GM12801 (cell line): Measurements from ENCODE around the gene CFAP92.

Experiments used
- TF ChIP-seq, protein P1 (sequence below): IDR thresholded peaks from one replicate; pipeline ENCODE4 v1.5.1; 2011; ENCODE audit warnings: control low read depth; ENCODE audit not compliant: insufficient read length; ENCODE audit errors: extremely low read depth

The CFAP92 gene, protein sequence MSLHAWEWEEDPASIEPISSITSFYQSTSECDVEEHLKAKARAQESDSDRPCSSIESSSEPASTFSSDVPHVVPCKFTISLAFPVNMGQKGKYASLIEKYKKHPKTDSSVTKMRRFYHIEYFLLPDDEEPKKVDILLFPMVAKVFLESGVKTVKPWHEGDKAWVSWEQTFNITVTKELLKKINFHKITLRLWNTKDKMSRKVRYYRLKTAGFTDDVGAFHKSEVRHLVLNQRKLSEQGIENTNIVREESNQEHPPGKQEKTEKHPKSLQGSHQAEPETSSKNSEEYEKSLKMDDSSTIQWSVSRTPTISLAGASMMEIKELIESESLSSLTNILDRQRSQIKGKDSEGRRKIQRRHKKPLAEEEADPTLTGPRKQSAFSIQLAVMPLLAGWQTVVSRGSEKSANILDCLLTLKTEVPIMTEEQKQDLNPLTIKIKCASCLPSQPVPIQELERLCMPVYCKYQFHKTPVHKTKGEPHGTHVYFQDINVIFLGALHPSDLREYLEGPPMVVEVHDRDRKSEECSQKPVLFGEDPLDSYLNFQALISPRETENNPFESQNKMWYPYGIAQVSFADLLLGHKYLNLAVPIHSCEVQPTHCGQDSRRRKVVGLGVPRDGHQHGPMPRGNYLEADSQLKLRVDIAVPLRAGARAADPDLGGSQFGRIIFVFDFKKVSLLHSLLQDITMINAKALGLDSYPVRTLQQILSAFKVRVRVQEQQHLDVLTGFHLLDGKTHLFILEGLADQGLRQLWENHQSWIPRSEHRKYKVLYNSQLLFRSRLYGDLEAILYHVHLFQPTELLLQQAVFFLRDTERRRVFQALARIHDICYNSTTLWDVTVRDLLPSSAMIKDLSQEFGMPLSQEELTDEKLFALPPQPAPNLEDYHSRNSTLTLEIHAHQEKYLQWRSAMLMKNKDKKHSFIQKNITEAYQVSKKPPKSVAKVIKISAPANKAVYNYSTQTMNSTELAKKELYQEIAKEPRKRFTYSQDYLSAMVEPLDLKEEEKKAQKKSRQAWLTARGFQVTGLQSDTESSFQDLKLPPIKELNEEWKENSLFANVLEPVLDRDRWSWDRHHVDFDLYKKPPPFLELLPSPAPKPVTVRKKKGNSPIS

DNA sequence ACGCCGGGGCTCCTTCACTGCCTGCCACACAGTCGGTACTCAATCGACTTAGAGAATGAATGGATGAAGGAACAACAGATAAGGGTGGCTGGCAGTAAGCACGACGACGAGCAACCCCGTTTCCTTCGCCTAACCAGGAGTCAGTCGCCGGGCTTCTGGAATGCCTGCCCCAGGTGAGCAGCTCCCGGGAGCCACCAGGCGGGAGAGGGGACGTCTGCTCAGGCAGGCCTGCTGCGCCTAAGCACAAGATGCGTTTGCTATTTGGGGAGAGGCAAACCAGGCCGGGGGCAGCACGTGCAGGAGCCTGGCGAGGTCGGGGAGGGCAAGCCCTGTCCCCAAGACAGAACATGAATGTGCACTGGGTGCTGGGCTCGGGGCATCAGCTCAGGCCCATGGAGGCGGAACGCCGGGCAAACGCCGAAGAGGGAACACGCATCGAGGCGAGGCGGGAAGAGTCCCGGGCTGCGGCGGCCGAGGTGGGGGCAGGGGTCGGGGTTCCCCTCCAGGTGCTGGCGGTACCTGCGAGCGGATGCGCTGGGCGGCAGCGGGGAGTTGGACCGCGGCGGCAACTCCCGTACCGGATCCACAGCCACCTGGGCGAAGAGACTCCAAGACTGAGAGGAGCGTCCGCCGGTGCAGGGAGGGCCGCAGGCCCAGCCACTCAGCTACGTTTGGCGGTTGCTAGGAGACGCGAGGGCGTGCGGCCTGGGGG lies at the start of gene CFAP92:
CFAP92 (minus strand) TSS at position 616 of the 712 bp plus-strand sequence. CDS start 772 bp downstream, outside the sequence.
- TF ChIP-seq, protein P1, sequence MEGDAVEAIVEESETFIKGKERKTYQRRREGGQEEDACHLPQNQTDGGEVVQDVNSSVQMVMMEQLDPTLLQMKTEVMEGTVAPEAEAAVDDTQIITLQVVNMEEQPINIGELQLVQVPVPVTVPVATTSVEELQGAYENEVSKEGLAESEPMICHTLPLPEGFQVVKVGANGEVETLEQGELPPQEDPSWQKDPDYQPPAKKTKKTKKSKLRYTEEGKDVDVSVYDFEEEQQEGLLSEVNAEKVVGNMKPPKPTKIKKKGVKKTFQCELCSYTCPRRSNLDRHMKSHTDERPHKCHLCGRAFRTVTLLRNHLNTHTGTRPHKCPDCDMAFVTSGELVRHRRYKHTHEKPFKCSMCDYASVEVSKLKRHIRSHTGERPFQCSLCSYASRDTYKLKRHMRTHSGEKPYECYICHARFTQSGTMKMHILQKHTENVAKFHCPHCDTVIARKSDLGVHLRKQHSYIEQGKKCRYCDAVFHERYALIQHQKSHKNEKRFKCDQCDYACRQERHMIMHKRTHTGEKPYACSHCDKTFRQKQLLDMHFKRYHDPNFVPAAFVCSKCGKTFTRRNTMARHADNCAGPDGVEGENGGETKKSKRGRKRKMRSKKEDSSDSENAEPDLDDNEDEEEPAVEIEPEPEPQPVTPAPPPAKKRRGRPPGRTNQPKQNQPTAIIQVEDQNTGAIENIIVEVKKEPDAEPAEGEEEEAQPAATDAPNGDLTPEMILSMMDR: no peak

DNA sequence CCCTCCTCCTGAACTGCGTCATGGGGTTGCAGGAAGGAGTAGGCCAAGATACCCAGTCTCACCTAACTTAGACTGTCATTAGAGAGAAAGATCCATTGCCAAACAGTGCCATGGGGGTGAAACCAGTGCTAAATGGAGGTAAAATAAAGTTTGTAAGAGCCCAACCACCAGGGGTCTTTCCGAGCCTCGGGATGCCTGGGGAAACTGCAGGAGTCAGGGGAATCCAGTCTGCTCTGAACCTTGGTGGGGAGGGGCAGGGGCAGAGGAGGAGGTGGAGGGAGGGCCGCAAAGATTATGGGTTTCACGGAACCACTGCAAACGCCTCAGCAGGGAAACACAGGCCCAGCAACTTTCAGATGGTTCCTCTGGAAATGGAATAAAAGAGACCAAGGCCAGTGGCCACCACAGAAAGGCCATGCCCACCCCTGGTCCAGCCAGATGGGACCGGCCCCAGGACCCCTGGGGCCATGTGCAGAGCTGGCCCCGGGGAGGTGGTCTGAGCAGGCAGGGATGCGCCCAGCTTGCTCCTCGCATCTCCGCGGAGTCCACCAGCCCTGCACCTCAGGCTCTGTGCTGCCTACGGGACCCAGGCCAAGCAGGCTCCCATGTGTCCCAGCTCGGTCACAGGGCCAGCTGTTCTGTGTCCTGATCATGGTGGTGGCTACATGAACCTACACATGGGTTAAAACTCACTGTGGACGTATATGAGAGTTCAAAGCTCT lies 46.9 kb upstream of the CFAP92 start:
- TF ChIP-seq, protein P1: no peak

DNA sequence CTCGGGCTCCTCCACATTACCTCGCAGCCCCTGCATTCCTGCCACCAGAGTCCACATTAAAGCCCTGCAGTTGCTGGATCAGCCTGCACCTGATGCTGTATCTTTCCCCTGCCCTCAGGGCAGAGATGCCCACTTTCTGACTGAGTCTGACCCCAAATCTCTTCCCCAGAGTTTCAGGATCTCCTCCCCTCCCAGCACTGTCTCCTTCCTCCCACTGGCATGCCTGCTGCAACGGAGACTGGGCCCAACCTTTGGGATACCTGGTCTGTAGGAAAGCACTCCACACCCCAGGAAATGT lies 46.1 kb upstream of the CFAP92 start:
- TF ChIP-seq, protein P1: no peak

DNA sequence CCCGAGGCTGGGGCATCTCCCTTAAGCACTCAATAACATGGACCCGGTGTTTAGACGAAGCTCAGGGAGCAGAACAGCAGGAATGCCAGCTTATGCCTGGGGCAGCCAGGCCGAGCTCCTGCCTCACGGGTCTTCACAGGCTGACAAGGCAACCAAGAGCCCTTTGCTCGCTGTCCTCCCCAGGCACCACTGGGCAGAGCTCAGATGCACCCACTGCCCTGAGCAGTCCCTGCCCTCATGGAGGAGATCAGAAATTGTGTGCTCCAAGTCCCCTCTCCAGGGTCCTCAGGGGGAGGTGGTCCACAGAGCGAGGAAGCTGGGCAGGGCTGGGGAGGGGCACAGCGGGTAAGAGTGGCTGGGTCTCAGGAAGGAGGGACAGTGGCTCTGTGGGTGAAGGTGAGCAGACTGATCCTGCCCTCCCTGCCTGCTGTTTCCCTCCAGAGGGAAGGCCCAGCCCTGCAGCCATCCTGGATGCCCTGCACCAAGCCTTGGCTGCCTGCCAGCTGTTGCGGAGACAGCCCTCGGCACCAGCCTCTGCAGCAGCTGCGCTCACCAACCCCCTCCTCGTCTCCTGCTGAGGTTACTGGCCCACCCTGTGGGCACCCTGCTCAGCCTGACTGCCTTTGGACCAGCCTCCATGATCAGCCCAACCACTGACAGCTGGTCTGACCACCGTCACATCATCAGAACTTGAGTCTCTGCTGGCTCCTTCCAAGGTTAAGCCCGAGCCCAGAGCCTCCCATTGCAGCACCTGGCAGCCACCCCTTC lies 45.6 kb upstream of the CFAP92 start:
- TF ChIP-seq, protein P1: no peak

DNA sequence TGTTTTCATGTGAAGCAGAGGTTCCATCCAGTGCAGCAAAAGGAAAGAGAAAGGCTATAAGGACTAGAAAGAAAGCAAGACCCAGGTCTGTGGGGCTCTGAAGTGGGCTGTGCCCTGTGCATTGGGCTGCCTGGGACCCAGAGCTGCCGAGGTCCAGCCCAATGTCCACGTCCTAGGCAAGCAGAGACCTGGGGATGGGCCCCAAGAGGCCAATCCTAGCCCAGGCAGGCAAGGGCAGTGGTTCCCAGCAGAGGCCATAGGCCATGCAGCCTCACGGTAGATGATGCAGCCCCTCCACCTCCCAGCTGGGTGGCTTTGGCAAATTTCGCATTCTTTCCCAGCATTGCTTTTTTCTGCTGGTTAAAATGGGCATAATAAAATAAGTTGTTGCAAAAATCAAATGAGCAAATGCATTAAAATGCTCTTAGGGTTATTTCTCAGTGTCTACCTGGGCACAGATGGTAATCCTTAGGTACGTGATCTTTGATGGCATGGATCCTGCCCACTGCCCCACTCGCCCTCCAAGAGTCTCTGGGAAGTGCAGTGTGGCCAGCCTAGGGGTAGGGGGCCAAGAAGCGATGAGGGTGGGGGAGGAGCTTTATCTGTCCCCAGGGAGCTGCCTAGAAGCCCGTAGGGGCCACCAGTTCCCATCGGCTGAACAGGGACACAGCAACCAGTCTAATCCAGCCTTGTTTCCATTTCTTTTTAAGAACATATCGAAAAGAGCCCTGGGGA lies 44.4 kb upstream of the CFAP92 start:
- TF ChIP-seq, protein P1: no peak

DNA sequence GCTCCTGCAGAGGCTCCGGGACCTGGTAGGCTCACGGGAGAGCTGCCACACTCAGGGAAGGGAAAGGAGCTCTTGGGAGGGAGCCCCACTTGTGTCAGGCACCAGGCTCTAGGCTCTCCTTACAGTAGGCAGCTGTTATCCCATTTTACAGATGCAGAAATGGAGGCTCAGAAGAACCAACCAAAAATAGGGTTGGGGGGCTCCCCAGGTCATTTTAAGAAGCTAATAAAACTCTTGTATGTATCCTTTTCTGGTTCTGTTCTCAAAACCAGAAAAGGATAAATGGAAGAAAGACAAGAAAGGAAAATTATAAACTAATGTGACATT lies 43.2 kb upstream of the CFAP92 start:
- TF ChIP-seq, protein P1: no peak
